Fibroblast of lung (primary cell): ENCODE results near the gene SCAF1. TPM values are rescaled to one million over a fixed set of nuclear protein-coding genes. Genes with fewer than 3 reads are reported as not detected.

Experiments
- DNase-seq, 2 donors: peaks; one replicate each; pipeline versions ENCODE4 v3.0.0 to v3.0.0-alpha.2; 2010; ENCODE audit warnings: low read depth in 2 of 2
- H2AFZ ChIP-seq: 2 replicates; pipeline ENCODE4 v1.5.1; 2012; ENCODE audit warnings: low read length, control low read depth, inconsistent platforms
- H3K27ac ChIP-seq: 2 replicates; pipeline ENCODE4 v1.5.1; 2011; ENCODE audit warnings: low read length, control low read depth; ENCODE audit not compliant: insufficient read depth
- H3K27me3 ChIP-seq: 2 replicates; pipeline ENCODE4 v1.5.1; 2011; ENCODE audit warnings: mild to moderate bottlenecking, low read length; ENCODE audit not compliant: control insufficient read depth, insufficient read depth
- H3K36me3 ChIP-seq: 2 replicates; pipeline ENCODE4 v1.5.1; 2011; ENCODE audit warnings: low read length; ENCODE audit not compliant: control insufficient read depth, insufficient read depth
- H3K4me1 ChIP-seq: 2 replicates; pipeline ENCODE4 v1.5.1; 2011; ENCODE audit warnings: low read length; ENCODE audit not compliant: control insufficient read depth, insufficient read depth; ENCODE audit errors: extremely low read depth
- H3K4me2 ChIP-seq: 2 replicates; pipeline ENCODE4 v1.5.1; 2011; ENCODE audit warnings: low read length, control low read depth; ENCODE audit not compliant: insufficient read depth; ENCODE audit errors: extremely low read depth
- H3K4me3 ChIP-seq, 4 experiments: fragments of 200-600 bp in 1 of 4; sonication (generic) in 1 of 4; replicated peaks in 1 of 4; 2 replicates each; pipeline ENCODE4 v1.5.1; 2011 to 2016; ENCODE audit warnings: low read length in 4 of 4, low read depth in 3 of 4, mild to moderate bottlenecking in 3 of 4, control low read depth in 2 of 4, inconsistent platforms in 1 of 4, mixed read lengths in 1 of 4; ENCODE audit not compliant: insufficient read depth in 1 of 4; ENCODE audit errors: control extremely low read depth in 1 of 4
- H3K79me2 ChIP-seq: 2 replicates; pipeline ENCODE4 v1.5.1; 2012; ENCODE audit warnings: mild to moderate bottlenecking, low read length, inconsistent platforms; ENCODE audit not compliant: control insufficient read depth, insufficient read depth
- H3K9ac ChIP-seq: 2 replicates; pipeline ENCODE4 v1.5.1; 2011; ENCODE audit warnings: mild to moderate bottlenecking, low read length, control low read depth; ENCODE audit not compliant: insufficient read depth
- H3K9me3 ChIP-seq: 2 replicates; pipeline ENCODE4 v1.5.1; 2012; ENCODE audit warnings: low read depth, low read length; ENCODE audit not compliant: control insufficient read depth, insufficient read depth
- H4K20me1 ChIP-seq: 2 replicates; pipeline ENCODE4 v1.5.1; 2011; ENCODE audit warnings: low read length; ENCODE audit not compliant: control insufficient read depth, insufficient read depth; ENCODE audit errors: extremely low read depth
- CTCF ChIP-seq, 2 donors: IDR thresholded peaks in 1 of 2; conservative IDR thresholded peaks in 1 of 2; 1 replicate in 1 of 2; 2 replicates in 1 of 2; pipeline ENCODE4 v1.5.1; 2011 to 2012; ENCODE audit warnings: low read length in 2 of 2, control low read depth in 1 of 2, inconsistent platforms in 1 of 2, low read depth in 1 of 2, mild to moderate bottlenecking in 1 of 2
- EZH2 ChIP-seq: IDR thresholded peaks from 2 replicates; pipeline ENCODE4 v1.5.1; 2012; ENCODE audit warnings: low read length, control low read depth, mild to moderate bottlenecking; ENCODE audit errors: missing control alignments
- polyA plus RNA-seq, 2 donors: library from polyadenylated mRNA; depleted of rRNA in 1 of 2; stranded (reverse) in 1 of 2; unstranded in 1 of 2; fragments of >200 nt; gene quantifications; 2 replicates each; pipeline ENCODE4 v1.2.1, GENCODE V29; 2011 to 2012; ENCODE audit warnings: missing spikeins in 1 of 2
- total RNA-seq: library from RNA; depleted of rRNA; stranded (reverse); fragments of >200 nt; gene quantifications from 2 replicates; pipeline ENCODE4 v1.2.1, GENCODE V29; 2014

SCAF1 gene
- total and polyA plus RNA-seq, 2 donors (not counting 1 experiment from before 2014, with no cell fraction given) = 8.7 to 11.9 TPM

GRCh38 chr19:49655570-49656455 lies 13.8 kb downstream of the SCAF1 start:
- Histone ChIP-seq H3K36me3 (peaks cover 58% of the 10 kb centered on the region), H3K4me2 (no peak overlapping the region), H3K9ac (no peak overlapping the region), H3K4me3 (no peak overlapping the region), H2AFZ (no peak overlapping the region), H4K20me1 (no peaks in the 10 kb centered on the region), H3K9me3 (no peaks in the 10 kb centered on the region), H3K27me3 (no peaks in the 10 kb centered on the region), H3K27ac (no peak overlapping the region), H3K4me1 (no peaks in the 10 kb centered on the region), H3K79me2 (no peaks in the 10 kb centered on the region)
- TF ChIP-seq CTCF (conservative IDR thresholded peaks at IDR 0.05 in 1 of 2, IDR thresholded peaks at IDR 0.05 in 1 of 2; ENCODE audit: low read depth in 1 of 2, low read length in 2 of 2) = no peak
- no peak for TF ChIP-seq EZH2
- no peak for DNase-seq

- Histone ChIP-seq H3K4me3 (no peak overlapping the region), H4K20me1 (no peaks in the 10 kb centered on the region), H3K9ac (no peak overlapping the region), H3K4me2 (no peak overlapping the region), H3K79me2 (no peaks in the 10 kb centered on the region), H3K9me3 (no peaks in the 10 kb centered on the region), H3K36me3 (peaks cover 56% of the 10 kb centered on the region), H3K27me3 (no peaks in the 10 kb centered on the region), H3K4me1 (no peaks in the 10 kb centered on the region), H2AFZ (no peak overlapping the region), H3K27ac (no peak overlapping the region)
- DNase-seq = no peak
- no peak for TF ChIP-seq EZH2
- no peak for TF ChIP-seq CTCF (conservative IDR thresholded peaks at IDR 0.05 in 1 of 2, IDR thresholded peaks at IDR 0.05 in 1 of 2; ENCODE audit: low read depth in 1 of 2, low read length in 2 of 2)
Measured at GRCh38 chr19:49656456-49657109, 14.6 kb downstream of the SCAF1 start.

- H3K36me3 ChIP-seq = peaks cover 57% of the 10 kb centered on the region
Measured at GRCh38 chr19:49657493-49658138, 15.6 kb downstream of the SCAF1 start.

More at GRCh38 chr19:49657493-49658138, 15.6 kb downstream of the SCAF1 start:
- Histone ChIP-seq H3K9ac (no peak overlapping the region), H3K4me2 (no peak overlapping the region), H3K4me3 (no peak overlapping the region), H4K20me1 (no peaks in the 10 kb centered on the region), H3K79me2 (no peaks in the 10 kb centered on the region), H2AFZ (no peak overlapping the region), H3K27ac (no peak overlapping the region), H3K9me3 (no peaks in the 10 kb centered on the region), H3K4me1 (no peaks in the 10 kb centered on the region), H3K27me3 (no peaks in the 10 kb centered on the region)
- TF ChIP-seq CTCF (conservative IDR thresholded peaks at IDR 0.05 in 1 of 2, IDR thresholded peaks at IDR 0.05 in 1 of 2; ENCODE audit: low read depth in 1 of 2, low read length in 2 of 2) (no peak), EZH2 (no peak)
- no peak for DNase-seq
